SK-N-DZ (cell line): ENCODE measurements around the gene AMD1.

ENCODE experiments used
- DNase-seq: peaks from one replicate; pipeline ENCODE4 v3.0.0-alpha.2; 2015; ENCODE audit warnings: low spot score
- small RNA-seq, 2 experiments: library from RNA; depleted of rRNA; stranded (forward); fragments of <200 nt; gene quantifications; one replicate each; pipeline ENCODE3, GENCODE V24; 2014

AMD1 gene

DNA sequence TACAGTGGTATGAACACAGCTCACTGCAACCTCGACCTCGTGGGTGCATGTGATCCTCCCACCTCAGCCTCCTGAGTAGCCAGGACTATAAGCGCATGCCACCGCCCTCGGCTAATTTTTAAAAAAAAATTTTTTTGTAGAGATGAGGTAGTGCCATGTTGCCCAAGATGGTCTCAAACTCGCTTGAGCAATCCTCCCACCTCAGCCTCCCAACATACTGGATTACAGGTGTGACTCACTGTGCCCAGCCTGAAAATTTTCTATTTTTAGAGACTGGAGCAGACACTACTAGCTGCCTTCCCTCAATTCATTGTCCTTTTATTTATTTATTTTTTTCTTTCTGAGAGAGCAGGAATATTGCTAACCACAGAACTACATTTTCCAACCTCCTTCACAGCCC is 63.6 kb downstream of the AMD1 start:
- DNase-seq = no peak

DNA sequence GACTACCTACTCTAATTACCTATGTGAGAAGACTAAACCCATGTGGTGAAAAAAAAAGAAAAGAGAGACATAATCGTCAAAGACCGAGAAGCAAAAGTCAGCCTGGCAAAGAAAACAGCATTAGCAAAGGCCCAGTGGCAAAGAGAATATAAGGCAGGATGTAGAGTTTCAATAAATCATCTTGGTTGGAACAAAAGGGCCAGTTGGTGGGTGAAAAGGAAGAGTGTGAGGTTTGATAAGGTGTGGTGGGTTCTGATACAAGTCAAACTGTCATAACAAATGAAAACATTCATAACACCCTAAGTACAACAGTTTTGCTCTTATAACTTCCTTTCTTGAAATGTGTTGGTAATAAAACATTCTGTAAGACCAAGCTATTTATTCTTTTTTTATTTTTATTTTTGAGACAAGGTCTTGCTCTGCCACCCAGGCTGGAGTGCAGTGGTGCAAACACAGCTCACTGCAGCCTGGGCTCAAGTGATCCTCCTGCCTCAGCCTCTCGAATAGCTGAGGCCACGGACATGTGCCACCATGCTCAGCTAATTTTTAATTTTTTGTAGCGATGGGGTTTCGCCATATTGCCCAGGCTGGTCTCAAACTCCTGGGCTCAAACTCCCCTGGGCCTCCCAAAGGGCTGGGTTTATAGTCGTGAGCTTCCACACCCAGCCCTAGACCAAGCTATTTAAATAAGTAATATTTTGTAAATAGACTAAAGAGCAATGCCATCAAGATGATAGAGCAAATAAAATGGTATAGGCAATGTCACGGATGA is 65.0 kb downstream of the AMD1 start:
- no peak for DNase-seq

DNA sequence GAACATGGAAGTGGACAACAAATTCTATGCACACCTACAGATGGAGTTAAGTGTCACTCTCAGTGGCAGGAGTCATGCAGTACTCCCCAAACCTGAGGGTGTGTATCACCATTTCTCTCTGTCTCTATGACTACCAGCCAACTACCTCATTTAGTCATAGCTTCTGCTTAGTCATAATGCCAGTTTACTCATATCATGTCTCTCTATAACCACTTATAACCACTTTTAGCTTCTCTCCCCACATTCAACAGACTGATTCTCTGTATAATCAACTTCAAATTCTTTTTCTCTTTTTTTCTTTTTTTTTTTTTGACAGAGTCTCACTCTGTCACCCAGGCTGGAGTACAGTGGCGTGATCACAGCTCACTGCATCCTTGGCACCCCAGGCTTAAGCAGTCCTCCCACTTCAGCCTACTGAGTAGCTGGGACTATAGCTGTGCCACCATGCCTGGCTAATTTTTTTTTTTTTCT is 70.1 kb downstream of the AMD1 start:
- DNase-seq = no peak

Small RNA genes lying within 50 kb of the gene (small RNA-seq; reads per million reads assigned to genes)
- 0 reads per million in 2 experiments for gene RNU6-1115P
- 0 reads per million in 2 experiments for gene SNORA40C
